ENCODE results near the gene PRPF19.

DNA sequence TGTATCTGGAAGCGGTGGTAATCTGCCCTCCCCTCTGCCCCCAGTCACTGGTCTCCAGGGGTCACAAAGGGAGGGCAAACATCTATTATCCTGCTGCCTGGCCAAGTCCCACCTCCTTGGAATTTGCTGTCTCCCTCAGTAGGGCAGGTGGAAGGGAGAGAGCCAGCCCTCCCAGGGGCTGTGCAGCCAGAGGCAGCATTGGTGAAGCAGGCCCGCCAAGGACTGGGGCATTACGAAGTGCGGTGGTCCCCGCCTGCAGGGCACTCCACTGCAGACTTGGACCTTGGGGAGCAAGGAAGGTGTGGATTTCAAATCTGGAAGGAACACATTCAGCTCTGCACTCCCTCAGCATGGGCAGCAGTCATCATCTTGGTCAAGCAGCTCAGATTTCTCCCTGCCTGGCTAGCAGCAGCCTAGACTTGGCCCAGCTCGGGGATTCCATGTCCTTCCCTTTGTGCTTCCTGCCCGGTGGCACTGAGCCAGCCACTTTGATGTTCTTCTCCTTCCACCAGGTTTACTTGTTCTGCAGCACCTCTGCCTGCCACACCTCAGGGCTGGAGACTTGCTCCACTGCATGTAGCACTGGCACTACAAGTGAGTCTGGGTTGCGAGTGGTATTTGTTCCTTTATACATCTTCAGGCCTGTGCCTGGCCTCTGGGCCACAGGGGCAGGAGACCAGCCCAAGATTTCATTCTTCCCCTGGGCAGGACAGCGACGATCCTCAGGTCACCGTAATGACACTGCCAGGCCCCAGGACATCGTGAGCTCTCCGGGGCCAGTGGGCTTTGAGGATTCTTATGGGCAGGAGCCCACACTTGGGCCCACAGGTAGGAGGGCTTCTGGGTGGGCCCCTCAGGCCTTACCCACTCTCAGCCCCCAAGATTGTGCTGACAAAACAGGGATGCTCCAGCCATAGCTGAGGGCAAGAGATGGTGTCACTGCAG is 31.7 kb downstream of the PRPF19 start:
- TF ChIP-seq POLR2AphosphoS5 (IDR thresholded peaks at IDR 0.05; ENCODE audit: low read depth, low read length) (no peak), POLR2A (IDR thresholded peaks at IDR 0.05; ENCODE audit: low read depth, low read length) (no peak), PAX5 (IDR thresholded peaks at IDR 0.05; ENCODE audit: insufficient read depth, low read length, severe bottlenecking) (no peak), TAF1 (IDR thresholded peaks at IDR 0.05; ENCODE audit: low read depth, low read length) (no peak), SPI1 (IDR thresholded peaks at IDR 0.05; ENCODE audit: low read depth, low read length) (no peak)
